ENCODE measurements around the gene MAML3.

DNA sequence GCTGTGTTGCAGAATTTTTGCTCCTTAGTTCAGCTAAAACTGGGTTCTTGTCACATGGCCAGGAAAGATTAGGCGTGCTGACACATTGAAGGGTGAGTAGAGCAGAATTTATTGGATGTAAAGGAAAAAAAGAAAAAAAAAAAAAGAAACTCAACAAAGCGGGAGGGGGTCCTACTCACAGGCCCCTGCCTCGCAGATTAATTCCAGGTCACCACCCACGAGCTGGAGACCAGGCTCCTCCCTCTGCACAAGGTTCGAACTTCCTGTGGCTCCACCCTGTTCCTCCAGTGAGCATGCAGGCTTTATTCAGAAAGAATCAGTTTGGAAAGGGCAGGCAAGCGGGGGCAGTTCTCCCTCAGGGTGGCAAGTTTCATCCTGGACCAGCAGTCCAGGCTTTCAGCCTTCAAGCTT lies 471.2 kb downstream of the MAML3 start:
- TF ChIP-seq POLR2A (IDR thresholded peaks at IDR 0.05) = no peak
- TF ChIP-seq, protein P1, sequence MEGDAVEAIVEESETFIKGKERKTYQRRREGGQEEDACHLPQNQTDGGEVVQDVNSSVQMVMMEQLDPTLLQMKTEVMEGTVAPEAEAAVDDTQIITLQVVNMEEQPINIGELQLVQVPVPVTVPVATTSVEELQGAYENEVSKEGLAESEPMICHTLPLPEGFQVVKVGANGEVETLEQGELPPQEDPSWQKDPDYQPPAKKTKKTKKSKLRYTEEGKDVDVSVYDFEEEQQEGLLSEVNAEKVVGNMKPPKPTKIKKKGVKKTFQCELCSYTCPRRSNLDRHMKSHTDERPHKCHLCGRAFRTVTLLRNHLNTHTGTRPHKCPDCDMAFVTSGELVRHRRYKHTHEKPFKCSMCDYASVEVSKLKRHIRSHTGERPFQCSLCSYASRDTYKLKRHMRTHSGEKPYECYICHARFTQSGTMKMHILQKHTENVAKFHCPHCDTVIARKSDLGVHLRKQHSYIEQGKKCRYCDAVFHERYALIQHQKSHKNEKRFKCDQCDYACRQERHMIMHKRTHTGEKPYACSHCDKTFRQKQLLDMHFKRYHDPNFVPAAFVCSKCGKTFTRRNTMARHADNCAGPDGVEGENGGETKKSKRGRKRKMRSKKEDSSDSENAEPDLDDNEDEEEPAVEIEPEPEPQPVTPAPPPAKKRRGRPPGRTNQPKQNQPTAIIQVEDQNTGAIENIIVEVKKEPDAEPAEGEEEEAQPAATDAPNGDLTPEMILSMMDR (IDR thresholded peaks at IDR 0.05) = no peak
